Aorta (tissue), 5 donors: Measurements from ENCODE around the gene EGFL8. TPM values are rescaled to one million over a fixed set of nuclear protein-coding genes. Genes with fewer than 3 reads are reported as not detected.
A peak's percentile ranks its signal among the peaks of the same experiment; 100 is the strongest.

ENCODE experiments used
- ATAC-seq: fragments of 200-7000 bp; cut with Tn5 transposase; one replicate; pipeline ENCODE4 v1.9.1; 2022; ENCODE audit warnings: moderate library complexity; ENCODE audit not compliant: low FRiP score
- DNase-seq, 2 donors: peaks; one replicate each; pipeline ENCODE4 v3.0.0-alpha.2; 2020
- H3K27ac ChIP-seq, 2 donors: one replicate each; pipeline ENCODE4 v1.5.1; 2013; ENCODE audit warnings: low read length in 2 of 2, mild to moderate bottlenecking in 2 of 2, moderate library complexity in 2 of 2, control low read depth in 1 of 2, inconsistent platforms in 1 of 2, low read depth in 1 of 2
- H3K27me3 ChIP-seq, 2 donors: one replicate each; pipeline ENCODE4 v1.6.1; 2013; ENCODE audit warnings: control low read depth in 1 of 2, low read length in 1 of 2, mild to moderate bottlenecking in 1 of 2, moderate library complexity in 1 of 2; ENCODE audit not compliant: insufficient read depth in 2 of 2, control insufficient read depth in 1 of 2
- H3K36me3 ChIP-seq, 2 donors: one replicate each; pipeline ENCODE4 v1.6.1; 2013; ENCODE audit warnings: control low read depth in 1 of 2, low read length in 1 of 2, mild to moderate bottlenecking in 1 of 2; ENCODE audit not compliant: insufficient read depth in 2 of 2, control insufficient read depth in 1 of 2
- H3K4me1 ChIP-seq, 2 donors: one replicate each; pipeline ENCODE4 v1.6.1; 2013; ENCODE audit warnings: low read length in 2 of 2, control low read depth in 1 of 2, mild to moderate bottlenecking in 1 of 2, moderate library complexity in 1 of 2; ENCODE audit not compliant: insufficient read depth in 2 of 2, control insufficient read depth in 1 of 2
- H3K4me3 ChIP-seq, 2 donors: one replicate each; pipeline ENCODE4 v1.5.1; 2013; ENCODE audit warnings: low read length in 2 of 2, control low read depth in 1 of 2, mild to moderate bottlenecking in 1 of 2
- H3K9me3 ChIP-seq: one replicate; pipeline ENCODE4 v1.6.1; 2013; ENCODE audit warnings: mild to moderate bottlenecking, low read length; ENCODE audit not compliant: control insufficient read depth
- WGBS, 2 donors: extraction: QIAGEN DNeasy Blood & Tissue Kit; methylation state at CpG; one replicate each; pipeline ENCODE4 v1.1.7; 2013; 5-methylcytosine and 5-hydroxymethylcytosine counted together
- intact Hi-C, 2 donors: fragments of 100-400 bp; cut with DNase I; formaldehyde crosslinking; loops; one replicate each; pipeline versions ENCODE4 v1.14.2 to v1.15.0; 2022
- polyA plus RNA-seq, 2 donors: library from polyadenylated mRNA; stranded (reverse); fragments of 200-250 nt; gene quantifications; one replicate each; pipeline ENCODE4 v1.2.3, GENCODE V29; 2013
- total RNA-seq, 2 donors: library from RNA; stranded (reverse); fragmentation: NEBNext Ultra II Directional; extraction: Animal tissue kit (Norgen Biotek cat#: 25700); gene quantifications; one replicate each; pipeline ENCODE4 v1.2.1, GENCODE V29; 2021
- donor health status: healthy with polysubstance abuse.
- donor health status: Bipolar disorder and iron deficiency.
- donor health status: DM: no; HTN: no; CAD: no.
- donor health status: DM: no; HTN: no; CAD: no.
- donor health status: DM: yes; HTN: yes; CAD: no.

EGFL8 gene
- total and polyA plus RNA-seq, 4 donors: 3.9 to 138 (median 29.7) TPM

DNA sequence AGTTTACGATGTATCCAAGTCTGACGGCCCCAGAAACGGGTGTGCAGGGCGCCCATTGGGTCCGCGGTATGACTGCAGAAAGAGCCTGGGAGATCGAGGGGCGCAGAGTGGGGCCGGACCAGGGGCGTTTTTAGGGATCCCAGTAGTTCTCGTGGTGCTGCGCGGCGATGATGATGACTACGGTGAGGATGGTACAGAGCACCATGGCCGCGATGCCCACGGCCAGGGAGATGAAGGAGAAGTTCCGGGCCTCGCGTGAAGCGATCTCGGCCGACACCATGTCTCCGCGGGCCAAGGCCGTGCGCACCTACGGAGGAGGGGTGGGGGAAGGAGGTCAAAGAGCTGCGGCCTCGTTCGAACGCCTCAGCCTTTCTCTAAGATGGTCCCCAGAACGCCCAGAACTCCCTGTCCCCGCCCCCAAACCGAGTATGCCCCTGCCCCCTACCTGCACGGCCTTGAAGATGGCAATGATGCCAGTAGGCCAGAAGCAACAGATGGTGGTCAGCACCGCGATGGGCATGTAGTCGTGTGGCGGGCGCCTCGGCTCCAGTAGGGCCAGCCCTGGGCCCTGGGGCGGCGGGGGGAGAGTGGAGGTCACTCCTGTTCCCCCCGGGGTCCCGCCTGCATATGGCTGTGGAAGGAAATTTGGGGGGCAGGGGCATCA is 15.2 kb upstream of the EGFL8 start:
- intact Hi-C loops: no loop called here
- Histone ChIP-seq H3K27ac (no peak overlapping the region), H3K4me1 (no peaks in the 10 kb centered on the region), H3K27me3 (no peaks in the 10 kb centered on the region), H3K9me3 (no peaks in the 10 kb centered on the region), H3K4me3 (no peak overlapping the region), H3K36me3 (no peaks in the 10 kb centered on the region)
- DNase-seq (peak; percentile 33 to 73), ATAC-seq (no peak)
- 75 to 80% methylated on average over 47 of the region's 47 CpGs for WGBS, 2 donors

GRCh38 chr6:32149932-32150870 is 14.2 kb upstream of the EGFL8 start:
- no peak overlapping the region for H3K4me3 ChIP-seq
- DNase-seq: peak in 1 of 2 donors; percentile 35
- H3K4me1 ChIP-seq: peaks cover 0 to 3% of the 10 kb centered on the region in 2 donors
- no peak for ATAC-seq
- H3K27me3 ChIP-seq: no peaks in the 10 kb centered on the region
- no peak overlapping the region for H3K27ac ChIP-seq
- no peaks in the 10 kb centered on the region for H3K36me3 ChIP-seq
- intact Hi-C loops: no loop called here
- H3K9me3 ChIP-seq: no peaks in the 10 kb centered on the region
- 50 to 55% methylated on average over 51 to 55 of the region's 55 CpGs for WGBS, 2 donors

DNA sequence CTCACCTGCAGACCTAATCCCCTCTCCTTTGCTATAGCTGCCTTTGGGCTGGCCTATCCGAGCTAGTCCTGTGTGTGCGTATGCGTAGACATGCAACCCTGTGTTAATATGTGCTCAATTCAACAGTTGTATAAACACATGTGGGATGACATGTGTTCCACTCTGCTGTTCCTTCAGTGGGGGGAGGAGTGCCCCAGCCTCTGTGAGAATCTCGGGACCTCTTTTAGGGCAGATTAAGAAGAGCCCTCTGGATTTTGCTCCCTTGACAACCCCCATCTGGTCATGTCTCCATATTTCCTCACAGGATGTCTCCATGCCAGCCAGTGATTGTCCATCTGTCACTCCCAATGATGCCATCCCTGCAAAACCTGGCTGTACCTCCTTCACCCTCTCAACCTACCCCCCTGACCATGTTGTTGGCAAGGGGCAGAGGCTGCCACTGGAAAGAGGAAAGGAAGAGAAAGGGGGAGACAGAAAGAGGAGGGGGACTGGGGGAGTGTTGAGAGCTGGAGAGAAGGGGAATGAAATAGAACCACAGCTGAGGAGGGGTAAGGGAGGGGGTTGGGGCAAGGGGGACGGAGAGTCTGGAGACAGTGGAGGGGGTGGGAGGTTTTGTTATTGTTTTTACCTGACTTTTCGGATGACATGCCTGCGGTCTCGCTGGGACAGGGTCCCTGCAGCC is 13.1 kb upstream of the EGFL8 start:
- 15 to 17% methylated on average over 8 of the region's 8 CpGs for WGBS, 2 donors
- ATAC-seq (no peak), DNase-seq (peak in 1 of 2 donors; percentile 22)
- H3K27ac ChIP-seq: no peak overlapping the region
- peaks cover 0 to 3% of the 10 kb centered on the region in 2 donors for H3K4me1 ChIP-seq
- H3K36me3 ChIP-seq: no peaks in the 10 kb centered on the region
- H3K27me3 ChIP-seq: no peaks in the 10 kb centered on the region
- no peaks in the 10 kb centered on the region for H3K9me3 ChIP-seq
- H3K4me3 ChIP-seq: peak overlapping the region; percentile 61 to 83
- intact Hi-C loops: no loop called here

DNA sequence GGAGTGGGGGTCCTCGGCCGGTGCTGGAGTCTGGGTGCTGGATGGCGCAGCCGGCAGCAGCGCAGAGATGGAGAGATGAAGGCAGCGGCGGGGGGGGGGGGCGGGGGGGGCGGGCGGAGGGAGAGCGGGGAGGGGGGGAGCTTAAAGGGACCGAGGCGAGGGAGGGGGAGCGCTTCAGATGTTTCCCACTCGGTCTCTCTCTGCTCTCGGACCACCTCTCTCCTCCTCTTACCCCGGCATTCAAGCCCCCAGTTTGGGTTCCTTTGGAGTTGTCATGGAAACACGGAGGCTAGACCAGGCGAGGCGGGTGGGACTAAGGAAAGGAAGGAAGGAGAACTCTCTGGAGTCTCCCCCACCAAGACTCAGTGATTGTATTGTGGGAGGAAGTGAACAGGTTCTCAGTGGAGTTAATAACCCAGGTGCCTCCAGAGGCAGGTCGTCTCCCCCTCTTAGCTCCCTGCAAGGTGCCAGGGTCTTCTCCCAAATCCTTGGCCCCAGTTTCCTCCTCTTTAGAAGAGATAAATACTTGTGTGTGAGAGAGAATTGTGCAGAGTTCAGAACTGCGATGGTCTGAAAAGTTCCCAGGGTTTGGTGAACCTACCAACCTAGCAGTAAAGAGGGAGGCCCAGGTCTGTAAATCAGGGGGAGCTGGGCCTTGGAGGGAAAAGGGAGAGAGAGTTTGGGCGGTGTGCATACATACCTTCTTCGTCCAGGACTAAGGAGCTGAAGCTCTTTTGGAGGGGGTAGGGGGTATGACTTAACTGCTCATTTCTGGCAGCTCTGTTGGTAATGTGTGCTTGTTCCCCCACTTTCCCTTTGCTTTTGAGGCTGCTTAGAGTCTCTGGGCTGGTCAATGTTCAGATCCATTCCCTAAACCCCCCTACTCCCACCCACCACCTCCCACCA is 12.3 kb upstream of the EGFL8 start, which contains the start of gene PRRT1:
Gene PRRT1, minus strand, starts transcription at position 77 of the 906 bp plus-strand sequence. CDS start 112 bp downstream, outside the sequence.
- Histone ChIP-seq H3K9me3 (no peaks in the 10 kb centered on the region), H3K27me3 (no peaks in the 10 kb centered on the region), H3K27ac (peak within 1 kb of the TSS in 1 of 2 donors; percentile 18), H3K4me1 (peaks cover 0 to 3% of the 10 kb centered on the region in 2 donors), H3K4me3 (peak within 1 kb of the TSS; percentile 61 to 83), H3K36me3 (no peaks in the 10 kb centered on the region)
- 6 to 7% methylated on average over 12 to 20 of the region's 24 CpGs for WGBS, 2 donors
- no peak for ATAC-seq
- intact Hi-C loops: no loop called here
- DNase-seq: peak in 1 of 2 donors; percentile 49

- Histone ChIP-seq H3K36me3 (peaks cover 0 to 3% of the 10 kb centered on the region in 2 donors), H3K27me3 (no peaks in the 10 kb centered on the region), H3K27ac (peak overlapping the region; percentile 49 to 87), H3K4me1 (peaks cover 0 to 3% of the 10 kb centered on the region in 2 donors), H3K9me3 (no peaks in the 10 kb centered on the region), H3K4me3 (peak overlapping the region; percentile 61 to 73)
- intact Hi-C loops: no loop called here
- DNase-seq: peak; percentile 69 to 83
- 6 to 9% methylated on average over 35 of the region's 35 CpGs for WGBS, 2 donors
- ATAC-seq: peak; percentile 60
Measured at GRCh38 chr6:32152769-32153563, 11.4 kb upstream of the EGFL8 start.

DNA sequence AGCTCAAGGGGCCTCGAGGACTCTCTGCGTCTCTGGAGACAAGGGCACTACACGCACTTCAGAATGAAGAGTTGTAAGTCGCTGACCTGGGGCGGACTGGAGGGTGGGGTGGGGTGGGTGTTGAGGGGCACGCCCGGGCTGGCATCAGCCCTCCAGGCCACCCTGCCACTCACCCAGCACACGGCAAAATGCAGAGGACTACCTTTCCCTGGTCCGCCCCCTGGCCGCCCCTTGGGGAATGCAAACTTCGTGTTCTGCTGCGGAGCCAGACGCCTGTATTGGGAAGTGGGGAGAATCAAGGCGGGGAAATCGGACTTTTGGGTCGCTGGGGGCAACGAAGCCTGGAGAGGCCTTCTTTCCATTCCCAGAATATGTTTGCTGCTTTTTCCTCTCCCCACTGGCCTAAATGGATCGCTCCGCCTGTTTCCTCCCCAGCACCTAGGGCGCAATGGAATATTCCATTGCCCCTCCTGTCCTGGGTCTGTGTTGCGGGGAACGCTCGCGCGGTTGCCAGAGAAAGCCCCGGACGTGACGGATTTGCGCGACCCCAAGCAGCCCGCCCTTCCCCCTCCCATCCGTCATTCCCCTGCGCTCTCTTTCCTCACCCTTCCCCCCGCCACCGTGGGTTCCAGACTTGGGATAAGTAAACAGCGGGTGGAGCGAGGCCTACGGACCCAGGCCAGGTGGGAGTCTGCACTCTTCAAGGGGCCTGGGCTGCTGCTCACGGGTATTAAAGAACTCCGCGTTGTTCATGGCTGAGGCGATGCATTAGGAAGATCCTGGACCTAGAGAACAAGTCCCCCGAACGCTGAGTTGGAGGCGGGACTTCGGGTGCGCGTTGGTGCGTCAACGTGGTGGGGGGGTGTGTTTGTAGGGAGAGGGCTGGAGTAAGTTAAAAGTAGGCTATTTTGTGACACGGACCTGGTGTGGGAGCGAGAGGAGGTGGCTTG is 10.6 kb upstream of the EGFL8 start, which contains the start of gene PPT2:
Gene PPT2, plus strand, starts transcription at position 578 of the 950 bp plus-strand sequence. CDS start 454 bp downstream, outside the sequence.
- peak; percentile 95 to 96 for DNase-seq
- 0% methylated on average over 52 of the region's 52 CpGs for WGBS, 2 donors
- Histone ChIP-seq H3K36me3 (peaks cover 0 to 5% of the 10 kb centered on the region in 2 donors), H3K9me3 (no peaks in the 10 kb centered on the region), H3K4me1 (peaks cover 0 to 3% of the 10 kb centered on the region in 2 donors), H3K4me3 (peak within 1 kb of the TSS; percentile 64 to 73), H3K27me3 (no peaks in the 10 kb centered on the region), H3K27ac (peak within 1 kb of the TSS; percentile 49 to 87)
- peak; percentile 93 for ATAC-seq
- intact Hi-C loops: loop anchor here (1.0 to 2.0 kb wide), 4 partner anchors 23 to 35 kb away; partner anchors contain the start of genes AGPAT1 (in 1 of the 2) and FKBPL (in 1 of the 2)
